Measurements from ENCODE around the gene MTHFD2L.

DNA sequence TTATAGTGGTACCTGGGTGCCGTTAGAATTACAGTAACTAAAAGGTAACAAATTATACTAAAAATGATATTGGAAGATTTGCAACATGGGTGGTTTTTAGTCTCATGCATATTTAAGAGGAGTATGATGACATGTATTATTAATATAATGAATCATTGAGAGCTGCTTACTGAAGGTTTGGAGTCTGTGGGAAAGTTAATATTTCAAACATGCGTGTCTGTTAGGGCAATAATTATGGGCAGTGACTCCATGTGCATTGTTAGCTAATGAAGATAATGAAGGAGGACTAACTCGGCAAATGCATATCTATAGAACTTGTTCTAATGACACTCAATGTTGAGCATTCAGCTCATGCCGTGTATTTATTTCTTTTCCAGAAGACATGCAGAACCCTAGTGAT lies 47.1 kb downstream of the MTHFD2L start:
- TF ChIP-seq, protein P1, sequence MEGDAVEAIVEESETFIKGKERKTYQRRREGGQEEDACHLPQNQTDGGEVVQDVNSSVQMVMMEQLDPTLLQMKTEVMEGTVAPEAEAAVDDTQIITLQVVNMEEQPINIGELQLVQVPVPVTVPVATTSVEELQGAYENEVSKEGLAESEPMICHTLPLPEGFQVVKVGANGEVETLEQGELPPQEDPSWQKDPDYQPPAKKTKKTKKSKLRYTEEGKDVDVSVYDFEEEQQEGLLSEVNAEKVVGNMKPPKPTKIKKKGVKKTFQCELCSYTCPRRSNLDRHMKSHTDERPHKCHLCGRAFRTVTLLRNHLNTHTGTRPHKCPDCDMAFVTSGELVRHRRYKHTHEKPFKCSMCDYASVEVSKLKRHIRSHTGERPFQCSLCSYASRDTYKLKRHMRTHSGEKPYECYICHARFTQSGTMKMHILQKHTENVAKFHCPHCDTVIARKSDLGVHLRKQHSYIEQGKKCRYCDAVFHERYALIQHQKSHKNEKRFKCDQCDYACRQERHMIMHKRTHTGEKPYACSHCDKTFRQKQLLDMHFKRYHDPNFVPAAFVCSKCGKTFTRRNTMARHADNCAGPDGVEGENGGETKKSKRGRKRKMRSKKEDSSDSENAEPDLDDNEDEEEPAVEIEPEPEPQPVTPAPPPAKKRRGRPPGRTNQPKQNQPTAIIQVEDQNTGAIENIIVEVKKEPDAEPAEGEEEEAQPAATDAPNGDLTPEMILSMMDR (IDR thresholded peaks at IDR 0.05), result no peak
- TF ChIP-seq POLR2A (IDR thresholded peaks at IDR 0.05), result no peak
